Measurements from ENCODE around the gene LENG8.
A peak's percentile ranks its signal among the peaks of the same experiment; 100 is the strongest.

The LENG8 gene

GRCh38 chr19:54461210-54461609, 12.2 kb downstream of the LENG8 start:
- ChIA-PET POLR2A (interaction anchor here (0.5 to 6.8 kb wide), 2 partner anchors 12 to 778 kb away, joined by 3 to 64 read pairs; partner anchors contain the start of gene LENG8), CTCF (interaction anchor here (0.6 to 1.6 kb wide), 2 partner anchors 15 to 17 kb away, joined by 3 to 6 read pairs; no protein-coding TSS in a partner anchor)
- H3K9me3 ChIP-seq (ENCODE audit: control insufficient read depth, insufficient read depth, low read depth, low read length), result no peaks in the 10 kb centered on the region
- H3K36me3 ChIP-seq (ENCODE audit: control insufficient read depth in 2 of 2, insufficient read depth in 1 of 2, low read length in 2 of 2), result peaks cover 31 to 61% of the 10 kb centered on the region in 2 experiments
- 0 out of 2 replicates have a peak overlapping the region, but pooled peaks have one; percentile 16 for H3K27ac ChIP-seq (ENCODE audit: extremely low read depth, low read depth, low read length)
- TF ChIP-seq ZNF791 (tag by site-specific recombination; IDR thresholded peaks at IDR 0.05) (no peak), HIC1 (tag by site-specific recombination; IDR thresholded peaks at IDR 0.05) (peak; percentile 39; the same call in 1 of the 2 replicates)
- H3K4me3 ChIP-seq (ENCODE audit: low read depth, low read length), result no peak overlapping the region
- peaks cover 5% of the 10 kb centered on the region; the same call in 1 of the 2 replicates for H3K4me1 ChIP-seq (ENCODE audit: control insufficient read depth, insufficient read depth, low read length)

GRCh38 chr19:54461613-54462012, 12.6 kb downstream of the LENG8 start:
- Histone ChIP-seq H3K9me3 (ENCODE audit: control insufficient read depth, insufficient read depth, low read depth, low read length) (no peaks in the 10 kb centered on the region), H3K4me1 (ENCODE audit: control insufficient read depth, insufficient read depth, low read length) (peaks cover 5% of the 10 kb centered on the region; the same call in 1 of the 2 replicates), H3K4me3 (ENCODE audit: low read depth, low read length) (no peak overlapping the region), H3K27ac (ENCODE audit: extremely low read depth, low read depth, low read length) (0 out of 2 replicates have a peak overlapping the region, but pooled peaks have one; percentile 16), H3K36me3 (ENCODE audit: control insufficient read depth in 2 of 2, insufficient read depth in 1 of 2, low read length in 2 of 2) (peaks cover 31 to 57% of the 10 kb centered on the region in 2 experiments)
- TF ChIP-seq ZNF677 (tag by site-specific recombination; IDR thresholded peaks at IDR 0.05), result no peak
- peak; percentile 78 for TF ChIP-seq KLF8 (tag by site-specific recombination; IDR thresholded peaks at IDR 0.05)
- TF ChIP-seq RBAK (tag by site-specific recombination; IDR thresholded peaks at IDR 0.05), result no peak
- TF ChIP-seq ZNF175 (tag by site-specific recombination; IDR thresholded peaks at IDR 0.05), result no peak
- peak; percentile 81 for TF ChIP-seq ZNF366 (tag by site-specific recombination; conservative IDR thresholded peaks at IDR 0.05)
- peak; percentile 76 for TF ChIP-seq PRDM1 (tag by site-specific recombination; IDR thresholded peaks at IDR 0.05)
- TF ChIP-seq ZNF600 (tag by site-specific recombination; IDR thresholded peaks at IDR 0.05), result peak; percentile 61; the same call in 1 of the 2 replicates
- TF ChIP-seq HOXD13 (CRISPR knock-in tag; IDR thresholded peaks at IDR 0.05; ENCODE audit: borderline replicate concordance), result peak; percentile 13; the same call in 1 of the 2 replicates
- TF ChIP-seq ZNF362 (tag by site-specific recombination; IDR thresholded peaks at IDR 0.05), result no peak
- TF ChIP-seq OSR2 (tag by site-specific recombination; IDR thresholded peaks at IDR 0.05), result no peak
- TF ChIP-seq WT1 (tag by site-specific recombination; IDR thresholded peaks at IDR 0.05), result peak; percentile 81
- POLR2A ChIA-PET, result interaction anchor here (6.8 kb wide), 1 partner anchor 12 kb away, joined by 64 read pairs; the partner anchor contains the start of gene LENG8
- CTCF ChIA-PET, result interaction anchor here (0.6 to 1.6 kb wide), 2 partner anchors 16 kb away, joined by 3 to 6 read pairs; no protein-coding TSS in a partner anchor

GRCh38 chr19:54462047-54462654, 13.2 kb downstream of the LENG8 start:
- CTCF ChIA-PET, result interaction anchor here (0.6 to 1.6 kb wide), 2 partner anchors 16 kb away, joined by 3 to 6 read pairs; no protein-coding TSS in a partner anchor
- peaks cover 30 to 52% of the 10 kb centered on the region in 2 experiments for H3K36me3 ChIP-seq (ENCODE audit: control insufficient read depth in 2 of 2, insufficient read depth in 1 of 2, low read length in 2 of 2)
- H3K4me3 ChIP-seq (ENCODE audit: low read depth, low read length), result no peak overlapping the region
- H3K4me1 ChIP-seq (ENCODE audit: control insufficient read depth, insufficient read depth, low read length), result peaks cover 5% of the 10 kb centered on the region; the same call in 1 of the 2 replicates
- no peaks in the 10 kb centered on the region for H3K9me3 ChIP-seq (ENCODE audit: control insufficient read depth, insufficient read depth, low read depth, low read length)
- POLR2A ChIA-PET, result interaction anchor here (0.7 to 6.8 kb wide), 4 partner anchors 8 to 32 kb away, joined by 3 to 64 read pairs (median 6); partner anchors contain the start of genes CDC42EP5 and LENG8
- peak overlapping the region; percentile 81; the same call in 1 of the 2 replicates for H3K27ac ChIP-seq (ENCODE audit: extremely low read depth, low read depth, low read length)
- TF ChIP-seq ZNF560 (tag by site-specific recombination; IDR thresholded peaks at IDR 0.05; ENCODE audit: borderline replicate concordance) (no peak), ZNF701 (tag by site-specific recombination; IDR thresholded peaks at IDR 0.05) (no peak), ZBTB1 (tag by site-specific recombination; IDR thresholded peaks at IDR 0.05) (no peak), ZBTB17 (tag by site-specific recombination; IDR thresholded peaks at IDR 0.05) (no peak), ZNF366 (tag by site-specific recombination; conservative IDR thresholded peaks at IDR 0.05) (0 out of 2 replicates have a peak, but pooled peaks have one; percentile 8), ZNF610 (tag by site-specific recombination; IDR thresholded peaks at IDR 0.05; ENCODE audit: borderline replicate concordance) (no peak), ZNF558 (tag by site-specific recombination; IDR thresholded peaks at IDR 0.05) (no peak), ZNF391 (tag by site-specific recombination; IDR thresholded peaks at IDR 0.05; ENCODE audit: borderline replicate concordance, low read depth) (no peak), ZIC2 (tag by site-specific recombination; IDR thresholded peaks at IDR 0.05) (peak; percentile 24; the same call in 1 of the 2 replicates), HIC1 (tag by site-specific recombination; IDR thresholded peaks at IDR 0.05) (peak; percentile 59; the same call in 1 of the 2 replicates), ZNF148 (tag by site-specific recombination; IDR thresholded peaks at IDR 0.05; ENCODE audit: borderline replicate concordance) (no peak)

All from HEK293 (cell line).